HEK293 (cell line): Measurements from ENCODE around the gene BTBD3.
A peak's percentile ranks its signal among the peaks of the same experiment; 100 is the strongest.

Experiments used
- CTCF ChIA-PET: fragments of 350-600 bp; formaldehyde crosslinking; extraction: SDS; loops from one replicate; lab custom pipeline; 2021; ENCODE audit warnings: antibody characterized with exemption; lab: Yijun Ruan, JAX
- POLR2A ChIA-PET: fragments of 300-600 bp; formaldehyde crosslinking; extraction: SDS; loops from one replicate; lab custom pipeline; 2020; ENCODE audit warnings: antibody characterized with exemption, inconsistent platforms; lab: Yijun Ruan, JAX
- H3K27ac ChIP-seq: fragments of 200-500 bp; sonication (Bioruptor generic); 2 replicates; pipeline ENCODE4 v1.5.1; 2014; ENCODE audit warnings: low read depth, low read length, control low read depth, inconsistent platforms; ENCODE audit errors: extremely low read depth
- H3K36me3 ChIP-seq, 2 experiments: fragments of 200-500 bp in 1 of 2; sonication (Bioruptor generic) in 1 of 2; 1 replicate in 1 of 2; 2 replicates in 1 of 2; pipeline ENCODE4 v1.5.1; 2014 to 2017; ENCODE audit warnings: inconsistent platforms in 2 of 2, low read length in 2 of 2; ENCODE audit not compliant: control insufficient read depth in 2 of 2, insufficient read depth in 1 of 2
- H3K4me1 ChIP-seq: fragments of 200-500 bp; sonication (Bioruptor generic); 2 replicates; pipeline ENCODE4 v1.5.1; 2014; ENCODE audit warnings: mild to moderate bottlenecking, low read length, inconsistent platforms; ENCODE audit not compliant: control insufficient read depth, insufficient read depth
- H3K4me3 ChIP-seq: 2 replicates; pipeline ENCODE4 v1.5.1; 2011; ENCODE audit warnings: low read depth, mild to moderate bottlenecking, control low read depth, low read length, moderate library complexity
- H3K9me3 ChIP-seq: fragments of 200-500 bp; sonication (Bioruptor generic); 2 replicates; pipeline ENCODE4 v1.5.1; 2014; ENCODE audit warnings: low read depth, low read length, inconsistent platforms; ENCODE audit not compliant: control insufficient read depth, insufficient read depth
- ATF2 ChIP-seq: fragments of 450-650 bp; formaldehyde crosslinking; IDR thresholded peaks from 2 replicates; pipeline ENCODE4 v1.5.1; 2016; ENCODE audit warnings: missing biosample characterization, missing genetic modification characterization, low read depth
- EGR2 ChIP-seq: fragments of 450-650 bp; formaldehyde crosslinking; IDR thresholded peaks from 2 replicates; pipeline ENCODE4 v1.5.1; 2016; ENCODE audit warnings: low read depth, missing biosample characterization, missing genetic modification characterization
- GLIS1 ChIP-seq: fragments of 450-650 bp; formaldehyde crosslinking; IDR thresholded peaks from 2 replicates; pipeline ENCODE4 v1.5.1; 2016; ENCODE audit warnings: missing biosample characterization, missing genetic modification characterization
- GLIS2 ChIP-seq: fragments of 450-650 bp; formaldehyde crosslinking; IDR thresholded peaks from 2 replicates; pipeline ENCODE4 v1.5.1; 2016; ENCODE audit warnings: missing biosample characterization, missing genetic modification characterization
- KLF1 ChIP-seq: fragments of 450-650 bp; formaldehyde crosslinking; IDR thresholded peaks from 2 replicates; pipeline ENCODE4 v1.5.1; 2016; ENCODE audit warnings: missing biosample characterization, missing genetic modification characterization
- KLF10 ChIP-seq: fragments of 450-650 bp; IDR thresholded peaks from 2 replicates; pipeline ENCODE4 v1.5.1; 2018; ENCODE audit warnings: missing biosample characterization, mild to moderate bottlenecking, missing genetic modification characterization
- KLF9 ChIP-seq: fragments of 450-650 bp; formaldehyde crosslinking; IDR thresholded peaks from 2 replicates; pipeline ENCODE4 v1.5.1; 2016; ENCODE audit warnings: missing biosample characterization, missing genetic modification characterization, low read depth
- YY2 ChIP-seq: fragments of 450-650 bp; formaldehyde crosslinking; IDR thresholded peaks from 2 replicates; pipeline ENCODE4 v1.5.1; 2016; ENCODE audit warnings: missing biosample characterization, missing genetic modification characterization
- ZBTB26 ChIP-seq: fragments of 450-650 bp; formaldehyde crosslinking; optimal IDR thresholded peaks from 2 replicates; pipeline ENCODE3; 2016; ENCODE audit warnings: missing biosample characterization, mild to moderate bottlenecking, missing genetic modification characterization
- ZEB2 ChIP-seq: fragments of 450-650 bp; formaldehyde crosslinking; IDR thresholded peaks from 2 replicates; pipeline ENCODE4 v1.5.1; 2016; ENCODE audit warnings: missing biosample characterization, missing genetic modification characterization
- ZIC2 ChIP-seq: fragments of 450-650 bp; formaldehyde crosslinking; IDR thresholded peaks from 2 replicates; pipeline ENCODE4 v1.5.1; 2016; ENCODE audit warnings: missing biosample characterization, missing genetic modification characterization
- ZNF174 ChIP-seq: fragments of 450-650 bp; formaldehyde crosslinking; IDR thresholded peaks from 2 replicates; pipeline ENCODE4 v1.5.0; 2017; ENCODE audit warnings: missing biosample characterization, mild to moderate bottlenecking, missing genetic modification characterization
- ZNF18 ChIP-seq: fragments of 450-650 bp; formaldehyde crosslinking; IDR thresholded peaks from 2 replicates; pipeline ENCODE4 v1.5.1; 2016; ENCODE audit warnings: missing biosample characterization, missing genetic modification characterization
- ZNF184 ChIP-seq: fragments of 450-650 bp; IDR thresholded peaks from 2 replicates; pipeline ENCODE4 v1.5.1; 2018; ENCODE audit warnings: missing biosample characterization, mild to moderate bottlenecking, missing genetic modification characterization
- ZNF202 ChIP-seq: fragments of 450-650 bp; formaldehyde crosslinking; IDR thresholded peaks from 2 replicates; pipeline ENCODE4 v1.5.1; 2016; ENCODE audit warnings: missing biosample characterization, missing genetic modification characterization, borderline replicate concordance
- ZNF211 ChIP-seq: fragments of 450-650 bp; formaldehyde crosslinking; IDR thresholded peaks from 2 replicates; pipeline ENCODE4 v1.5.1; 2016; ENCODE audit warnings: low read depth, missing biosample characterization, missing genetic modification characterization
- ZNF239 ChIP-seq: fragments of 450-650 bp; formaldehyde crosslinking; IDR thresholded peaks from 2 replicates; pipeline ENCODE4 v1.5.1; 2016; ENCODE audit warnings: missing biosample characterization, missing genetic modification characterization
- ZNF311 ChIP-seq: fragments of 450-650 bp; formaldehyde crosslinking; IDR thresholded peaks from 2 replicates; pipeline ENCODE4 v1.5.1; 2017; ENCODE audit warnings: missing biosample characterization, missing genetic modification characterization, borderline replicate concordance
- ZNF335 ChIP-seq: fragments of 450-650 bp; formaldehyde crosslinking; conservative IDR thresholded peaks from 2 replicates; pipeline ENCODE4 v1.5.1; 2016; ENCODE audit warnings: missing biosample characterization, missing genetic modification characterization
- ZNF37A ChIP-seq: fragments of 450-650 bp; IDR thresholded peaks from 2 replicates; pipeline ENCODE4 v1.5.1; 2018; ENCODE audit warnings: missing biosample characterization, missing genetic modification characterization
- ZNF394 ChIP-seq: fragments of 450-650 bp; formaldehyde crosslinking; IDR thresholded peaks from 2 replicates; pipeline ENCODE4 v1.5.1; 2016; ENCODE audit warnings: missing biosample characterization, missing genetic modification characterization, mild to moderate bottlenecking, moderate library complexity, borderline replicate concordance
- ZNF416 ChIP-seq: fragments of 450-650 bp; formaldehyde crosslinking; IDR thresholded peaks from 2 replicates; pipeline ENCODE4 v1.5.1; 2016; ENCODE audit warnings: missing biosample characterization, missing genetic modification characterization
- ZNF510 ChIP-seq: fragments of 450-650 bp; formaldehyde crosslinking; IDR thresholded peaks from 2 replicates; pipeline ENCODE4 v1.5.1; 2018; ENCODE audit warnings: mild to moderate bottlenecking, missing genetic modification characterization, missing biosample characterization; ENCODE audit not compliant: insufficient replicate concordance
- ZNF561 ChIP-seq: fragments of 450-650 bp; IDR thresholded peaks from 2 replicates; pipeline ENCODE4 v1.5.1; 2018; ENCODE audit warnings: missing biosample characterization, missing genetic modification characterization, borderline replicate concordance
- ZNF645 ChIP-seq: fragments of 450-650 bp; formaldehyde crosslinking; IDR thresholded peaks from 2 replicates; pipeline ENCODE4; 2016; ENCODE audit warnings: missing biosample characterization, missing genetic modification characterization
- ZNF660 ChIP-seq: fragments of 450-650 bp; IDR thresholded peaks from 2 replicates; pipeline ENCODE4 v1.5.1; 2018; ENCODE audit warnings: missing biosample characterization, mild to moderate bottlenecking, missing genetic modification characterization
- ZNF707 ChIP-seq: fragments of 450-650 bp; formaldehyde crosslinking; IDR thresholded peaks from 2 replicates; pipeline ENCODE4 v1.5.1; 2016; ENCODE audit warnings: missing biosample characterization, missing genetic modification characterization
- ZNF837 ChIP-seq: fragments of 450-650 bp; formaldehyde crosslinking; IDR thresholded peaks from 2 replicates; pipeline ENCODE4 v1.5.1; 2016; ENCODE audit warnings: missing biosample characterization, missing genetic modification characterization
- ZXDB ChIP-seq: fragments of 450-650 bp; formaldehyde crosslinking; IDR thresholded peaks from 2 replicates; pipeline ENCODE4 v1.5.1; 2016; ENCODE audit warnings: missing biosample characterization, missing genetic modification characterization

The BTBD3 gene

GRCh38 chr20:11891077-11891775 is 26.5 kb upstream of the BTBD3 start:
- peaks cover 23% of the 10 kb centered on the region for H3K4me1 ChIP-seq
- TF ChIP-seq GLIS2 (tag by site-specific recombination) (peak; percentile 38; the same call in 1 of the 2 replicates), ZNF37A (tag by site-specific recombination) (peak; percentile 87), KLF9 (tag by site-specific recombination) (0 out of 2 replicates have a peak, but pooled peaks have one; percentile 34), ZBTB26 (tag by site-specific recombination) (peak; percentile 56), GLIS1 (tag by site-specific recombination) (peak; percentile 50; the same call in 1 of the 2 replicates), ZNF202 (tag by site-specific recombination) (no peak), ZIC2 (tag by site-specific recombination) (peak; percentile 89), ZNF335 (tag by site-specific recombination) (peak; percentile 55), KLF10 (tag by site-specific recombination) (peak; percentile 75; the same call in 1 of the 2 replicates), KLF1 (tag by site-specific recombination) (0 out of 2 replicates have a peak, but pooled peaks have one; percentile 26), ZNF645 (tag by site-specific recombination) (no peak), ZNF837 (tag by site-specific recombination) (no peak), ZNF561 (tag by site-specific recombination) (no peak)
- ChIA-PET CTCF (no interaction called here), POLR2A (interaction anchor here (0.9 kb wide), 1 partner anchor 41 kb away, joined by 5 read pairs; no protein-coding TSS in a partner anchor)
- no peaks in the 10 kb centered on the region for H3K36me3 ChIP-seq
- H3K4me3 ChIP-seq = peak overlapping the region; percentile 79
- peak overlapping the region; percentile 96 for H3K27ac ChIP-seq
- H3K9me3 ChIP-seq = no peaks in the 10 kb centered on the region

GRCh38 chr20:11891776-11892545 is 25.7 kb upstream of the BTBD3 start:
- H3K27ac ChIP-seq = peak overlapping the region; percentile 96
- POLR2A ChIA-PET = interaction anchor here (0.9 kb wide), 1 partner anchor 42 kb away, joined by 5 read pairs; no protein-coding TSS in a partner anchor
- no peaks in the 10 kb centered on the region for H3K9me3 ChIP-seq
- H3K4me3 ChIP-seq = peak overlapping the region; percentile 79
- no peaks in the 10 kb centered on the region for H3K36me3 ChIP-seq
- H3K4me1 ChIP-seq = peaks cover 30% of the 10 kb centered on the region
- CTCF ChIA-PET = interaction anchor here (0.7 kb wide), 1 partner anchor 88 kb away, joined by 3 read pairs; no protein-coding TSS in a partner anchor
- TF ChIP-seq ZNF18 (tag by site-specific recombination) (no peak), EGR2 (tag by site-specific recombination) (no peak), ZNF394 (tag by site-specific recombination) (no peak), ZNF311 (tag by site-specific recombination) (no peak), ZXDB (tag by site-specific recombination) (peak; percentile 45; the same call in 1 of the 2 replicates), ZNF239 (tag by site-specific recombination) (no peak), ZEB2 (tag by site-specific recombination) (peak; percentile 37; the same call in 1 of the 2 replicates), ZNF510 (no peak), ATF2 (tag by site-specific recombination) (no peak), ZNF184 (no peak), ZNF211 (tag by site-specific recombination) (no peak), ZNF174 (no peak), ZNF660 (tag by site-specific recombination) (no peak), YY2 (tag by site-specific recombination) (no peak), ZNF416 (no peak), ZNF707 (no peak)
